OCI-LY3 (cell line): ENCODE data around the gene LRCH1.

Source experiments
- H2AFZ ChIP-seq: fragments of 200-600, 300-600 bp; shearing (Covaris generic); 2 replicates; pipeline ENCODE4 v1.6.0; 2014; ENCODE audit warnings: antibody characterized with exemption, low read depth, low read length
- H3K27ac ChIP-seq: fragments of 200-600, 300-600 bp; sonication (generic); 2 replicates; pipeline ENCODE4 v1.5.1; 2014; ENCODE audit warnings: mild to moderate bottlenecking, low read length, moderate library complexity, mixed read lengths
- H3K27me3 ChIP-seq: fragments of 200-600, 300-600 bp; sonication (generic); 2 replicates; pipeline ENCODE4 v1.6.1; 2014; ENCODE audit warnings: low read depth, low read length, mixed read lengths
- H3K36me3 ChIP-seq: fragments of 200-600, 300-600 bp; sonication (generic); replicated peaks from 2 replicates; pipeline ENCODE3; 2014; ENCODE audit warnings: low read depth, low read length, mixed read lengths
- H3K4me1 ChIP-seq: fragments of 300-600, 200-600 bp; sonication (generic); 2 replicates; pipeline ENCODE4 v1.6.1; 2014; ENCODE audit warnings: low read length, mixed read lengths
- H3K4me2 ChIP-seq: fragments of 200-600, 300-600 bp; sonication (generic); 2 replicates; pipeline ENCODE4 v1.6.1; 2014; ENCODE audit warnings: low read length, mixed read lengths
- H3K4me3 ChIP-seq: fragments of 300-600, 200-600 bp; sonication (generic); 2 replicates; pipeline ENCODE4 v1.5.1; 2014; ENCODE audit warnings: antibody characterized with exemption, mild to moderate bottlenecking, low read length, moderate library complexity
- H3K79me2 ChIP-seq: fragments of 300-600, 200-600 bp; shearing (Covaris generic); 2 replicates; pipeline ENCODE4 v1.6.1; 2014; ENCODE audit warnings: mild to moderate bottlenecking, low read length, mixed read lengths
- H3K9ac ChIP-seq: fragments of 300-600, 200-600 bp; shearing (Covaris generic); 2 replicates; pipeline ENCODE4 v1.6.0; 2014; ENCODE audit warnings: mild to moderate bottlenecking, low read length, moderate library complexity
- H3K9me3 ChIP-seq: fragments of 200-600, 300-600 bp; shearing (Covaris generic); 2 replicates; pipeline ENCODE4 v1.6.1; 2014; ENCODE audit warnings: low read length, mixed read lengths; ENCODE audit not compliant: insufficient read depth
- H4K20me1 ChIP-seq: fragments of 200-600, 300-600 bp; sonication (generic); 2 replicates; pipeline ENCODE4 v1.6.1; 2016; ENCODE audit warnings: low read length, mixed read lengths; ENCODE audit not compliant: insufficient read depth
- EZH2phosphoT487 ChIP-seq: fragments of 200-600 bp; shearing (Covaris generic); IDR thresholded peaks from 2 replicates; pipeline ENCODE4 v1.6.1; 2018; ENCODE audit warnings: antibody characterized with exemption, mixed run types, low read depth
- TF ChIP-seq, protein P1 (sequence below): fragments of 200-600, 300-600 bp; sonication (generic); IDR thresholded peaks from 2 replicates; pipeline ENCODE4 v1.5.1; 2014; ENCODE audit warnings: antibody characterized with exemption, low read length, low read depth

The LRCH1 gene

DNA sequence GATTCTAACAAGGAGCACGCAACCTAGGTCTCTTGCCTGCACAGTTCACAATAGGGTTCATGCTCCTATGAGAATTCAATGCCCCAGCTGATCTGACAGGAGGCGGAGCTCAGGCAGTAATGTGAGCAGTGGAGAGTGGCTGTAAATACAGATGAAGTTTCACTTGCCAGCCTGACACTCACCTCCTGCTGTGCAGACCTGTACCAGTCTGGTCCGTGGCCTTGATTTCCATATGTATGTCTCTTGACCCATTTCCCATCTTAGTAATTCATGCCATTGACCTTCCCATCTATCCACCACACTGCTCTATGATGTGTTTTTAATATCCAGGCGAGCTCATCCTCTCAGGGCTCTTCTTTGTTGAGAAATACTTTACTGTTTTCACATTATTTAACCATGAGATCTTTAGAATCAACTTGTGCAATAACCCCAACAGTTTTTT, 95.2 kb downstream of the LRCH1 start:
- peaks cover 7% of the 10 kb centered on the region for H3K36me3 ChIP-seq
- peaks cover 48% of the 10 kb centered on the region for H3K4me1 ChIP-seq
- peak overlapping the region; percentile 39; the same call in 1 of the 2 replicates for H3K4me3 ChIP-seq
- H3K9me3 ChIP-seq = no peaks in the 10 kb centered on the region
- H3K27me3 ChIP-seq = no peaks in the 10 kb centered on the region
- peak overlapping the region; percentile 69 for H3K4me2 ChIP-seq
- H3K27ac ChIP-seq = no peak overlapping the region
- H3K9ac ChIP-seq = no peak overlapping the region
- H3K79me2 ChIP-seq = peaks cover 84% of the 10 kb centered on the region
- H2AFZ ChIP-seq = no peak overlapping the region
- H4K20me1 ChIP-seq = peaks cover 47% of the 10 kb centered on the region
- no peak for TF ChIP-seq EZH2phosphoT487
- TF ChIP-seq, protein P1, sequence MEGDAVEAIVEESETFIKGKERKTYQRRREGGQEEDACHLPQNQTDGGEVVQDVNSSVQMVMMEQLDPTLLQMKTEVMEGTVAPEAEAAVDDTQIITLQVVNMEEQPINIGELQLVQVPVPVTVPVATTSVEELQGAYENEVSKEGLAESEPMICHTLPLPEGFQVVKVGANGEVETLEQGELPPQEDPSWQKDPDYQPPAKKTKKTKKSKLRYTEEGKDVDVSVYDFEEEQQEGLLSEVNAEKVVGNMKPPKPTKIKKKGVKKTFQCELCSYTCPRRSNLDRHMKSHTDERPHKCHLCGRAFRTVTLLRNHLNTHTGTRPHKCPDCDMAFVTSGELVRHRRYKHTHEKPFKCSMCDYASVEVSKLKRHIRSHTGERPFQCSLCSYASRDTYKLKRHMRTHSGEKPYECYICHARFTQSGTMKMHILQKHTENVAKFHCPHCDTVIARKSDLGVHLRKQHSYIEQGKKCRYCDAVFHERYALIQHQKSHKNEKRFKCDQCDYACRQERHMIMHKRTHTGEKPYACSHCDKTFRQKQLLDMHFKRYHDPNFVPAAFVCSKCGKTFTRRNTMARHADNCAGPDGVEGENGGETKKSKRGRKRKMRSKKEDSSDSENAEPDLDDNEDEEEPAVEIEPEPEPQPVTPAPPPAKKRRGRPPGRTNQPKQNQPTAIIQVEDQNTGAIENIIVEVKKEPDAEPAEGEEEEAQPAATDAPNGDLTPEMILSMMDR = no peak

DNA sequence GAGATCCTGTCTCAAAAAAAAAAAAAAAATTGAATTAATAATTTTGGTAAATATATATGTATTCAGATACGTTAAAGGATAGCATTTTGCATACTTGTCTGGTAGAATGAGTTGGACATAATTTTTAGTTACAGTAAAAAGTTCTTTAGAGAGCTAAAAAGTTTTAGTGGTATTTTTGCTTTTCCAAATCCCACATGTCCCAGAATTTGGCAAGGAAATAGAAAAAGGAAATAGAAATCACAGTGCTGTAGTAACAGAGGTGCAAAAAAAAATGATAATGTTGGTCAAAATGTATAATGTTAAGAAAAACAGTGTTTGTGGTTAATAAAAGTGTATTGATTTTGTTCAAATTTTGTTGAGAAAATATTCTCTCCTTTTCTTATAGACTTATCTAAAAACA, 96.8 kb downstream of the LRCH1 start:
- Histone ChIP-seq H3K36me3 (peaks cover 7% of the 10 kb centered on the region), H3K9me3 (no peaks in the 10 kb centered on the region), H3K4me2 (no peak overlapping the region), H3K27ac (no peak overlapping the region), H3K79me2 (peaks cover 67% of the 10 kb centered on the region), H3K4me1 (peaks cover 44% of the 10 kb centered on the region), H3K4me3 (no peak overlapping the region), H2AFZ (no peak overlapping the region), H3K9ac (no peak overlapping the region), H4K20me1 (peaks cover 33% of the 10 kb centered on the region), H3K27me3 (no peaks in the 10 kb centered on the region)
- no peak for TF ChIP-seq EZH2phosphoT487
- TF ChIP-seq, protein P1 = no peak

DNA sequence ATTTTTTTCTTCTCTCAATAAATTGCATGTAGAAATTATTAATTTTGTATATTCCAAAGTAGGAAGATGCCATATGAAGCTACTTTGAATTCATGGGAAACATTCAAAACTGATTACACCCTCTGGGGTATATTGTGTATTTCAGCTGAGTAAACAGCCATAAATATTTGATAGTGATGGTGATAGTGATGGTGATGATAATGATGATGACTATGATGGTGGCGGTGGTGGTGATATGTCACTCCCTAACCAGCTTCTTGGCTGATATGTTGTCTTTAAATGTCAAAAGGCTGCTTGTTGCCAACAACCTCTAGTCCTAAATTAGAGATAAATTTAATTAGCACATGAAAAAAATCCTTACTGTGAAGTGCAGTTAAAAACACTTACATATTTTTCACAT, 102.0 kb downstream of the LRCH1 start:
- Histone ChIP-seq H3K9ac (no peak overlapping the region), H3K79me2 (peaks cover 47% of the 10 kb centered on the region)
- TF ChIP-seq, protein P1 = no peak
- TF ChIP-seq EZH2phosphoT487 = no peak

DNA sequence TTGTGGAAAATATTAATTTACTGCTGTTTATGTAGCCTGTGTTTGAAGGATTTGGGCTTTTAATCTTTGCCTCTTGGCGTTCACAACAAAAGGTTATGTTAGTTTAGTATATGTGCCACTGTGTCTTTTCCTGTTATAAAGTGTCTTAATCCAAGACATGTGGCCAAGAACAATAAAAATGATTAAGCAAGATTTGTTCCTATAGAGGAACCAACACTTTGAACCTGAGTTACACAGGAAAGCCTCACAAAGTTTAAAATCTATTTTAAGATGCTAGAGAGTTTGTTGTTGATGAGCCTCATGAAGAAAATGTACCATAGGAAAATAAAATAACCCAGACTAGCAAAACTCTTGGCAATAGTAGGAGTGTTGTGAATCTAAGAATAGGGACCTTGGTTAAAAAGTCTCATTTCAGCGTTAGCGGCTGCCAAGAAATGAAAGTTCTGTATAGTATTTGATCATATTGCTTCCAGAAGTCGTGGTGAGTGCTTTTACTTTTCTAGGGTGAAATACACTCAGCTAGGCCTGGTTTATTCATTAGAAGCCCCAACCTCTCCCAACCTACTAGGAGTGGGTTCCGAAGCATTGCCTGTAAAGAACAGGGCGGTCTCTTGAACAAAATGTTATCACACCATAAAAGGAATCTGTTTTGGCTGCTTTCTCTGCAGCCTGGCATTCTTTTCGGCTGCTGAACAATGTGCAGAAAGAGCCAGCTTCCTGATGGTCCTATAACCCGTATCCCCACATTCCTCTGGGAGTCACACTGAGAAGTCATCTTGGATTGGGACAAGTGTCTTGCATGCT, 102.6 kb downstream of the LRCH1 start:
- Histone ChIP-seq H3K27me3 (no peaks in the 10 kb centered on the region), H4K20me1 (peaks cover 4% of the 10 kb centered on the region; the same call in 1 of the 2 replicates), H3K79me2 (peaks cover 49% of the 10 kb centered on the region), H2AFZ (no peak overlapping the region), H3K4me2 (peak overlapping the region; percentile 10; the same call in 1 of the 2 replicates), H3K9ac (no peak overlapping the region), H3K36me3 (peaks cover 7% of the 10 kb centered on the region), H3K27ac (no peak overlapping the region), H3K9me3 (no peaks in the 10 kb centered on the region), H3K4me3 (no peak overlapping the region), H3K4me1 (peaks cover 42% of the 10 kb centered on the region)
- TF ChIP-seq EZH2phosphoT487 = no peak
- TF ChIP-seq, protein P1 = no peak

More for the DNA sequence above, 102.0 kb downstream of the LRCH1 start:
- Histone ChIP-seq H3K4me2 (no peak overlapping the region), H3K36me3 (peaks cover 7% of the 10 kb centered on the region), H3K27ac (no peak overlapping the region), H2AFZ (no peak overlapping the region), H3K27me3 (no peaks in the 10 kb centered on the region), H3K4me1 (peaks cover 44% of the 10 kb centered on the region), H3K9me3 (no peaks in the 10 kb centered on the region), H4K20me1 (peaks cover 6% of the 10 kb centered on the region), H3K4me3 (no peak overlapping the region)
